Measurements from ENCODE around the gene ZC3H11A. TPM values are rescaled to one million over a fixed set of nuclear protein-coding genes. Genes with fewer than 3 reads are reported as not detected.

ZC3H11A gene
- total RNA-seq, 2 experiments from 2014 or later: 67.6 to 73.3 TPM

GRCh38 chr1:203805689-203806088, 10.3 kb downstream of the ZC3H11A start:
- ChIA-PET CTCF (no interaction called here), POLR2A (no interaction called here)
- Histone ChIP-seq H3K4me1 (ENCODE audit: insufficient read depth, low read length) (peaks cover 18% of the 10 kb centered on the region), H3K27me3 (ENCODE audit: control insufficient read depth in 1 of 2, insufficient read depth in 2 of 2, low read length in 2 of 2) (no peaks in the 10 kb centered on the region), H3K27ac (ENCODE audit: low read depth in 1 of 2, low read length in 2 of 2) (no peak overlapping the region), H3K9me3 (ENCODE audit: control insufficient read depth in 1 of 2, insufficient read depth in 1 of 2, low read length in 2 of 2) (no peaks in the 10 kb centered on the region), H3K36me3 (ENCODE audit: insufficient read depth, low read length) (peaks cover 45% of the 10 kb centered on the region), H3K4me3 (ENCODE audit: low read length) (no peak overlapping the region)
- Mint-ChIP-seq H3K27ac (peak overlapping the region; percentile 4), H3K4me1 (ENCODE audit: low read depth) (peaks cover 57% of the 10 kb centered on the region), H3K27me3 (no peaks in the 10 kb centered on the region), H3K36me3 (ENCODE audit: low read depth) (peaks cover 75% of the 10 kb centered on the region), H3K9me3 (no peaks in the 10 kb centered on the region), H3K4me3 (no peak overlapping the region)
- DNase-seq: no peak
- ATAC-seq (ENCODE audit: poor library complexity): no peak
- intact Hi-C loops (cut with DNase I, micrococcal nuclease): no loop called here
- no peak for TF ChIP-seq CTCF (IDR thresholded peaks at IDR 0.05)

GRCh38 chr1:203807196-203807595, 11.8 kb downstream of the ZC3H11A start:
- Histone ChIP-seq H3K4me1 (ENCODE audit: insufficient read depth, low read length) (peaks cover 18% of the 10 kb centered on the region), H3K9me3 (ENCODE audit: control insufficient read depth in 1 of 2, insufficient read depth in 1 of 2, low read length in 2 of 2) (no peaks in the 10 kb centered on the region), H3K36me3 (ENCODE audit: insufficient read depth, low read length) (peaks cover 48% of the 10 kb centered on the region), H3K27me3 (ENCODE audit: control insufficient read depth in 1 of 2, insufficient read depth in 2 of 2, low read length in 2 of 2) (no peaks in the 10 kb centered on the region), H3K4me3 (ENCODE audit: low read length) (no peak overlapping the region), H3K27ac (ENCODE audit: low read depth in 1 of 2, low read length in 2 of 2) (no peak overlapping the region)
- no peak for TF ChIP-seq CTCF (IDR thresholded peaks at IDR 0.05)
- ChIA-PET CTCF (no interaction called here), POLR2A (interaction anchor here (0.6 kb wide), 1 partner anchor 26 kb away, joined by 3 read pairs; no protein-coding TSS in a partner anchor)
- ATAC-seq (ENCODE audit: poor library complexity): no peak
- H3K9me3 Mint-ChIP-seq: no peaks in the 10 kb centered on the region
- intact Hi-C loops (cut with DNase I, micrococcal nuclease): no loop called here
- no peaks in the 10 kb centered on the region for H3K27me3 Mint-ChIP-seq
- no peak for DNase-seq
- H3K36me3 Mint-ChIP-seq (ENCODE audit: low read depth): peaks cover 83% of the 10 kb centered on the region
- H3K4me3 Mint-ChIP-seq: peak overlapping the region; percentile 38
- H3K27ac Mint-ChIP-seq: peak overlapping the region; percentile 30
- peaks cover 45% of the 10 kb centered on the region for H3K4me1 Mint-ChIP-seq (ENCODE audit: low read depth)

DNA sequence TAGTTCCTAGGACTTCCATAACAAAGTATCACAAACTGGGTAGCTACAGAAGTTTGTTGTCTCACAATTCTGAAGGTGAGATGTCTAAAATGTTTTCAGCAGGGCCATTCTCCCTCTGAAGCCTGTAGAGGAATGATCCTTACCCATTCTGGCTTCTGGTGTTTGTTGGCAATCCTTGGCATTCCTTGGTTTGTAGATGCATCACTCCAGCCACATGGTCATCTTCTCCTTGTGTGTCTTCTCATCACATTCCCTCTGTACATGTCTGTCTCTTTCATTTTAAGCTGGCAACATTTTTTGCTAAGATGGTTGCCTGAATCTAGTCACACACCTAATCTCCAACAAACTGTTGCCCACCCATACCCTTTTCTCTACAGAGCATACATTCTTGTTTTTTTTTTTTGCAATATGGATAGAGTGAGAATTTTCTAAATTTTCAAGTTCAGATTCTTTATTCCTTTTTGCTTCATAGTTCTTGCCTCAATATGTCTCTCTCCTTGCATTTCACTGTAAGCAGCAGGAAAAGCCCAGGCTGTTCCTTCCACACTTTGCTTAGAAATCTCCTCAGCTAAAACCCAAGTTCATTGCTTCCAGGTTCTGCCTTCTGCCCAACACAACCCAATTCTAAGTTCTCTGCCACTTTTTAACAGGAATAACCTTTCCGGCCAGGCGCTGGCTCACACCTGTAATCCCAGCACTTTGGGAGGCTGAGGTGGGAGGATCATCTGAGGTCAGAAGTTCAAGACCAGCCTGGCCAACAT, 18.3 kb downstream of the ZC3H11A start:
- POLR2A ChIA-PET: no interaction called here
- intact Hi-C loops (cut with DNase I, micrococcal nuclease): no loop called here
- H3K36me3 ChIP-seq (ENCODE audit: insufficient read depth, low read length): peaks cover 43% of the 10 kb centered on the region
- no peaks in the 10 kb centered on the region for H3K4me1 ChIP-seq (ENCODE audit: insufficient read depth, low read length)
- peaks cover 33% of the 10 kb centered on the region for H3K4me1 Mint-ChIP-seq (ENCODE audit: low read depth)
- no peak for ATAC-seq (ENCODE audit: poor library complexity)
- H3K36me3 Mint-ChIP-seq (ENCODE audit: low read depth): peaks cover 76% of the 10 kb centered on the region
- H3K9me3 ChIP-seq (ENCODE audit: control insufficient read depth in 1 of 2, insufficient read depth in 1 of 2, low read length in 2 of 2): no peaks in the 10 kb centered on the region
- H3K27ac ChIP-seq (ENCODE audit: low read depth in 1 of 2, low read length in 2 of 2): no peak overlapping the region
- no peak for DNase-seq
- CTCF ChIA-PET: no interaction called here
- no peaks in the 10 kb centered on the region for H3K9me3 Mint-ChIP-seq
- no peak for TF ChIP-seq CTCF (IDR thresholded peaks at IDR 0.05)
- H3K27me3 Mint-ChIP-seq: no peaks in the 10 kb centered on the region
- no peak overlapping the region for H3K27ac Mint-ChIP-seq
- H3K4me3 Mint-ChIP-seq: no peak overlapping the region
- no peaks in the 10 kb centered on the region for H3K27me3 ChIP-seq (ENCODE audit: control insufficient read depth in 1 of 2, insufficient read depth in 2 of 2, low read length in 2 of 2)
- no peak overlapping the region for H3K4me3 ChIP-seq (ENCODE audit: low read length)

All from CD4-positive, alpha-beta T cell (primary cell).